ENCODE data around the gene FBXO15.

The FBXO15 gene

DNA sequence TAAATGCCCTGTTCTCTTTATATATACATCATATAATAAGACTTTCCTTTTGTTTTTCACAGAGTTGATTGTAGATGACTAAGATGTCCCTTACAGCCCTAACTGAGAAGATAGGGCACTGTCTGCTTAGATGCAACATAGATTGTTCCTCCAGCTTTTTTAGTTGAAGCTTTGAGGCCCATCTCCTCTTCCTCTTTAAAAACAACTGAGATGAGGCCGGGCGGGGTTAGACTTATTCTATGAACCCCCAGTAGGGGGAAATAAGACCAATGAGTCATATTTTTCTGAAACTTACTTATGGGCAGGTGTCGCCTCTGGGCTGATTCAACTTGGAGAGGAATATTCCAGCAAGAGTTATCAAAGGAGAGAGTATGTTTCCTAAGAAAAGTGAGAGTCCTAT is 84.6 kb downstream of the FBXO15 start:
- no peak overlapping the region for H3K4me3 ChIP-seq (ENCODE audit: low read depth, low read length)
- DNase-seq (ENCODE audit: low read depth, low spot score): no peak

DNA sequence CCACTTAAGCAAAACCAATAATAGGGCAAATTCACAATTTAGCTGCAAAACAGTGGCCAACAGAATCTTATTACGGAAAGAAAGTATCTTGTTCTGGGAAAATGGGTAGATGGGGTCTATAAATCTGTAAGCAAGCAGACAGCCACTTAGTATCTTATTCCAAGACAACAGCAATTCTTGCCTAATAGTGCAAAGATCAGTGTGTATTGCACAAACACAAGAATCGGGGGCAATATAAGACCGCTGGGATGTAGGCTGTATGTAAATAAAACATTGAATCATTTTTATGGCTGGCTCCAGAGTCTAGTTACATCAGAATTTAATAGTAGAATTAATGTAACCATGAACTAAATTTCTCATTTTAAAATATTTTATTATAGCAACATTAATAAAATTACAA is 85.6 kb downstream of the FBXO15 start:
- TF ChIP-seq, protein P1, sequence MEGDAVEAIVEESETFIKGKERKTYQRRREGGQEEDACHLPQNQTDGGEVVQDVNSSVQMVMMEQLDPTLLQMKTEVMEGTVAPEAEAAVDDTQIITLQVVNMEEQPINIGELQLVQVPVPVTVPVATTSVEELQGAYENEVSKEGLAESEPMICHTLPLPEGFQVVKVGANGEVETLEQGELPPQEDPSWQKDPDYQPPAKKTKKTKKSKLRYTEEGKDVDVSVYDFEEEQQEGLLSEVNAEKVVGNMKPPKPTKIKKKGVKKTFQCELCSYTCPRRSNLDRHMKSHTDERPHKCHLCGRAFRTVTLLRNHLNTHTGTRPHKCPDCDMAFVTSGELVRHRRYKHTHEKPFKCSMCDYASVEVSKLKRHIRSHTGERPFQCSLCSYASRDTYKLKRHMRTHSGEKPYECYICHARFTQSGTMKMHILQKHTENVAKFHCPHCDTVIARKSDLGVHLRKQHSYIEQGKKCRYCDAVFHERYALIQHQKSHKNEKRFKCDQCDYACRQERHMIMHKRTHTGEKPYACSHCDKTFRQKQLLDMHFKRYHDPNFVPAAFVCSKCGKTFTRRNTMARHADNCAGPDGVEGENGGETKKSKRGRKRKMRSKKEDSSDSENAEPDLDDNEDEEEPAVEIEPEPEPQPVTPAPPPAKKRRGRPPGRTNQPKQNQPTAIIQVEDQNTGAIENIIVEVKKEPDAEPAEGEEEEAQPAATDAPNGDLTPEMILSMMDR (IDR thresholded peaks at IDR 0.05; ENCODE audit: low read depth, low read length): no peak
- DNase-seq (ENCODE audit: low read depth, low spot score): no peak
- H3K4me3 ChIP-seq (ENCODE audit: low read depth, low read length): no peak overlapping the region
- in situ Hi-C loops (cut with HindIII; ENCODE audit: low sequenced_read_pairs): no loop called here

More for the DNA sequence above, 84.6 kb downstream of the FBXO15 start:
- TF ChIP-seq, protein P1 (IDR thresholded peaks at IDR 0.05; ENCODE audit: low read depth, low read length): no peak
- in situ Hi-C loops (cut with HindIII; ENCODE audit: low sequenced_read_pairs): no loop called here

DNA sequence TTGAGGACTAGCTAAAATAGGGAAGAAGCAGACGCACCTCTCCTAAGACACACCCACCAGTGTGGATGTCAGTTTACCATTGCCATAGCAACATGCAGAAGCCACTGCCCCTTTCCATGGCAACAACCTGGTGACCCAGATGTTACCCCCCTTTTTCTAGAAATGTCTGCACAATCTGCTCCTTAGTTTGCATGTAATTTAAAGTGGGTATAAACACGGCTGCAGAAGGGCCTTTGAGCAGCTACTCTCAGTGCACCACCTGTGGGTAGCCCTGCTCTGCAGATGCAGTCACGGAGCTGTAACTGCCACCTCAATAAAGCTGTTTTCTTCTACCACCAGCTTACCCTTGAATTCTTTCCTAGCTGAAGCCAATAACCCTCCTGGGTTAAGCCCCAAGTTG is 87.1 kb downstream of the FBXO15 start:
- no peak overlapping the region for H3K4me3 ChIP-seq (ENCODE audit: low read depth, low read length)
- in situ Hi-C loops (cut with HindIII; ENCODE audit: low sequenced_read_pairs): no loop called here
- no peak for DNase-seq (ENCODE audit: low read depth, low spot score)
- TF ChIP-seq, protein P1 (IDR thresholded peaks at IDR 0.05; ENCODE audit: low read depth, low read length): no peak

DNA sequence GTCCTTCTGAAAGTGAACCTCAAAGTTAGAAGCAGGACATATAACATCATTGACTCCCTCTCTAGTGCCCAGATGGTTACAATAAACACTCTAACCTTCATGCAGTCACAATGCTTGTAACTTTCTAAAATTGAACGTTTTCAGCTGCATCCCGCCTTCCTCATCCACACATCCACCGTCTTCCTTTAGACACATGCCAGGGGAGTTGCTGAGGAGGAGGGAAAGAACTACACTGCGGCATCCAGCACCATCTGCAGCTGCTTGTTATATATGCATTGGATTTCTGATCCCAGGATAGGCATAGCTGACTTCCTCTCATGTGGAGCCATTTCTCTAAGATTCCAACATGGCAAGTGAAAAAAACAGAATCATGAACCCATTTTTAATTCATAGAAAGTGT is 96.8 kb downstream of the FBXO15 start:
- in situ Hi-C loops (cut with HindIII; ENCODE audit: low sequenced_read_pairs): no loop called here
- no peak overlapping the region for H3K4me3 ChIP-seq (ENCODE audit: low read depth, low read length)
- TF ChIP-seq, protein P1 (IDR thresholded peaks at IDR 0.05; ENCODE audit: low read depth, low read length): no peak
- no peak for DNase-seq (ENCODE audit: low read depth, low spot score)

DNA sequence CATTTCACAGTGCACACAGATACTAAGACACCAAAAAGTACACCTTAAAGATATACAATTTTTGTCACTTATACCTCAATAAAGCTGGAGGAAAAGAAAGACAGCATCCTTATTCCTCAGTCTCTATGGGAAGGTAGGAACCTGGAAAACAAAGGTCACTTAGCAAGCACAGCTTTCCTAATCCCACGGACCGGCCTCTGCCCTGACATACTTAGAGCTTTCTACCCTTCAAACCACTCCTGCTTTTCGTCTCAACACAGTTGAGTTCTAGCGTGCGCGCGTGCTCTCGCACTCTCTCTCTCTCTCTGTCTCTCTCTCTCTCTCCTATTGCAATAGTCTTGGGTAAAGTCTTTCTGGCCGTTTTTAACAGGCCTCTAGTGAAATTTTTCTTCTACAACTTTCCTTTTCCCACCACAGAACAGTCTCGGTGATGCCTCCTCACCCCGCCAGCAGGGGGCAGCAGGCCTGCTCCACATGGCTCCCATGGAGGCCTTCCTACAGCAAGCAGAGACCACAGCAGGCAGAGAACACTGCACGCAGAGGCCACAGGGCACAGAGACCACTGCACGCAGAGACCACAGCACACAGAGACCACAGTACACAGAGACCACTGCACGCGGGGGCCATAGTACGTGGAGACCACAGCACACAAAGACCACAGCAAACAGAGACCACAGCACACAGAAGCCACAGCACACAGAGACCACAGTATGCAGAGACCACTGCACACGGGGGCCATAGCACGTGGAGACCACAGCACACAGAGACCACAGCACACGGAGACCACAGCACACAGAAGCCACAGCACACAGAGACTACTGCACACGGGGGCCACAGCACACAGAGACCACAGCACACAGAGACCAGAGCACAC is 106.9 kb downstream of the FBXO15 start:
- H3K4me3 ChIP-seq (ENCODE audit: low read depth, low read length): no peak overlapping the region
- DNase-seq (ENCODE audit: low read depth, low spot score): no peak
- TF ChIP-seq, protein P1 (IDR thresholded peaks at IDR 0.05; ENCODE audit: low read depth, low read length): peak; percentile 52
- in situ Hi-C loops (cut with HindIII; ENCODE audit: low sequenced_read_pairs): no loop called here

DNA sequence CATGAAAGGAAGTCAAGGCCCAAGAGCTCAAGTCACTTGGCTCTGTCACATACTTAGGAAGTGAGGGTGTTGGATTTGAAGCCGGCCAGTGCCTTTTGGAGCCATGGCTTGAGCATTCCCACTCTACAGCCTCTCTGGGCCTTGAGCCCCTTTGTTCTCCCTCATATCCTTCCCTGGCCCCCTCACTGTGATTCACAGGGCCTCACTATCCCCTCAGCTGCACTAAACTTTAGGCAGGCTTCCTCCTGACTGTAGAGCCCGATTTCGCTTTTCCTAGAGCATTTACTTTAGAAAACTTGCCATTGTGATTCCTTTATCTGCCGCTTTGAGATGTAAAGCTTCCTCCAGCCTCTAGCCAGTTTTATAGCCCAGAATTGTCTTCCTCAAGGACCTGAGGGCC is 107.6 kb downstream of the FBXO15 start:
- no peak overlapping the region for H3K4me3 ChIP-seq (ENCODE audit: low read depth, low read length)
- in situ Hi-C loops (cut with HindIII; ENCODE audit: low sequenced_read_pairs): no loop called here
- DNase-seq (ENCODE audit: low read depth, low spot score): no peak

More for the DNA sequence above, 107.6 kb downstream of the FBXO15 start:
- TF ChIP-seq, protein P1 (IDR thresholded peaks at IDR 0.05; ENCODE audit: low read depth, low read length): no peak
